AG09309 (cell line): ENCODE results near the gene PTPRE.

ENCODE experiments used
- DNase-seq: peaks from one replicate; pipeline ENCODE4 v3.0.0-alpha.2; 2010; ENCODE audit warnings: low read depth
- H3K4me3 ChIP-seq: 2 replicates; pipeline ENCODE4 v1.5.1; 2011; ENCODE audit warnings: mild to moderate bottlenecking, low read depth, low read length, moderate library complexity; ENCODE audit not compliant: control insufficient read depth
- CTCF ChIP-seq: IDR thresholded peaks from 2 replicates; pipeline ENCODE4 v1.5.1; 2011; ENCODE audit warnings: mild to moderate bottlenecking, low read depth, low read length, inconsistent platforms; ENCODE audit not compliant: insufficient read depth, control insufficient read depth; ENCODE audit errors: missing control alignments

Gene PTPRE

GRCh38 chr10:128049226-128050120 lies 142.6 kb downstream of the PTPRE start:
- no peak for DNase-seq
- no peak overlapping the region for H3K4me3 ChIP-seq
- no peak for TF ChIP-seq CTCF

GRCh38 chr10:128050121-128050516 lies 143.2 kb downstream of the PTPRE start:
- DNase-seq = no peak
- no peak for TF ChIP-seq CTCF
- H3K4me3 ChIP-seq = no peak overlapping the region

GRCh38 chr10:128050936-128051335 lies 144.0 kb downstream of the PTPRE start:
- TF ChIP-seq CTCF = no peak
- DNase-seq = no peak
- H3K4me3 ChIP-seq = no peak overlapping the region

GRCh38 chr10:128051548-128051947 lies 144.6 kb downstream of the PTPRE start:
- H3K4me3 ChIP-seq = no peak overlapping the region
- TF ChIP-seq CTCF = no peak
- DNase-seq = no peak

- no peak for TF ChIP-seq CTCF
- H3K4me3 ChIP-seq = no peak overlapping the region
- DNase-seq = no peak
Observed at GRCh38 chr10:128052696-128053095, 145.8 kb downstream of the PTPRE start.

GRCh38 chr10:128053356-128053755 lies 146.5 kb downstream of the PTPRE start:
- no peak for TF ChIP-seq CTCF
- DNase-seq = no peak
- H3K4me3 ChIP-seq = no peak overlapping the region
